Fibroblast of mammary gland (primary cell): ENCODE results near the gene ARHGEF10L.

ENCODE experiments used
- DNase-seq: peaks from one replicate; pipeline ENCODE4 v3.0.0-alpha.2; 2010; ENCODE audit warnings: low read depth
- H3K4me3 ChIP-seq: 2 replicates; pipeline ENCODE4 v1.5.1; 2011; ENCODE audit warnings: low read depth, mild to moderate bottlenecking, low read length, moderate library complexity; ENCODE audit not compliant: control insufficient read depth
- CTCF ChIP-seq: conservative IDR thresholded peaks from 2 replicates; pipeline ENCODE4 v1.5.1; 2011; ENCODE audit warnings: low read depth, low read length, inconsistent platforms; ENCODE audit not compliant: control insufficient read depth, insufficient read depth

ARHGEF10L gene

GRCh38 chr1:17594690-17595601 lies 55.4 kb downstream of the ARHGEF10L start:
- DNase-seq: peak; percentile 48
- no peak for TF ChIP-seq CTCF
- H3K4me3 ChIP-seq: no peak overlapping the region

GRCh38 chr1:17595602-17595925 lies 56.1 kb downstream of the ARHGEF10L start:
- TF ChIP-seq CTCF: no peak
- no peak for DNase-seq
- no peak overlapping the region for H3K4me3 ChIP-seq

- TF ChIP-seq CTCF: no peak
- H3K4me3 ChIP-seq: no peak overlapping the region
Observed at GRCh38 chr1:17596186-17596585, 56.7 kb downstream of the ARHGEF10L start.

DNA sequence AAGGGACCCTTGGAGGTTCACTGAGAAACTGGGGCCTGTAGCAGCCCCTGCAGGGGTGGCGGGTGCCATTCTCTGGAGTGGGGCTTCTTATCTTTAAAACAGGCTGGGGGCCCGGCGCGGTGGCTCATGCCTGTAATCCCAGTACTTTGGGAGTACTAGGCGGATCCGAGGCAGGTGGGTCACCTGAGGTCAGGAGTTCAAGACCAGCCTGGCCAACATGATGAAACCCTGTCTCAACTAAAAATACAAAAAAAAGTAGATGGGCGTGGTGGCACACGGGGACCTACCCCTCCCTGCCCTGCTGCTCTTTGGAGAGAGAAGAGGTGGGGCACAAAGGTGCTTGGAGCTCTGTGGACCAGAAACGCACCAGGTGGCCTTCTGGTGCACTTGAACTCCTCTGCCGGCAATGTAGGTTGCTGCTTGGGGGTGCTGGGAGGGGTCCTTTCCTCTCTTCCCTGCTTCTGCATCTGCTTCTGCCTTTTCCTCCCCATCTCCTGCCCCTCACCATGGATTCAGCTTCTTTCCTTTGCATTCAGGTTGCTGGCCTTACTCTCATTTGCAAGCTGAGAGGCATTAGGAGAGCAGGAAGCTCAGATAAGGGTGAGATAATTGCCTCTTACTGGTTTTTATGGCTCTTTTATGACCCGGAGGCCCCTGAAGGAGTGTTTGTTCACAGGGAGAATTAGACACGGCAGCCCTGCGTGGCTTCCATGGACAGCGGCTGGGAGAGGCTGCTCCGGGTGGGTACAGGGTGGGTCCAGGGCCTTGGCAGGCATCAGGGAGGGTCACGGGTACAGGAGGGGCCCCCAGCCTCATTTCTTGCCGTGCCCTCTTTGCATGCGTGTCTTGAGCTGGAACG lies 57.4 kb downstream of the ARHGEF10L start:
- no peak for TF ChIP-seq CTCF
- no peak for DNase-seq
- H3K4me3 ChIP-seq: no peak overlapping the region

More at GRCh38 chr1:17596186-17596585, 56.7 kb downstream of the ARHGEF10L start:
- DNase-seq: no peak

DNA sequence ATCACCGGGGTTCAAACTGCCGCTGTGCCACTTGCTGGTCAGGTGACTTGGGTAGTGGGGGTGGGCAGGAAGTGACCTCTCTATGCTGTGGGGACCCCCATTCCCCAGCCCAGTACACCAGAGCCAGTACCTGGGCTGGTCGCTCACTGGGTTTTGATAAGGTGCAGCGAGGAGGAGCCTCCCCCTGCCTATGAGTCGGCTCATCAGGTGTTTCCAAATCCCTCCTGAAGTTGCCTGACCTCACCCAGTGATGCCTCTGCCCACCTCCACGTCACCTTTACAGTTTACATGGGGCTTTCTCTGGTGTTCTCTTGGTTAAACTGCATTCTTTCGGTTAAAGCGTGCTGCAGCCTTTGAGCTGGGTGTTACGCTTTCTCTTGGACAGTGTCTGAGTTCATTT lies 58.2 kb downstream of the ARHGEF10L start:
- H3K4me3 ChIP-seq: no peak overlapping the region
- no peak for DNase-seq
- TF ChIP-seq CTCF: no peak

DNA sequence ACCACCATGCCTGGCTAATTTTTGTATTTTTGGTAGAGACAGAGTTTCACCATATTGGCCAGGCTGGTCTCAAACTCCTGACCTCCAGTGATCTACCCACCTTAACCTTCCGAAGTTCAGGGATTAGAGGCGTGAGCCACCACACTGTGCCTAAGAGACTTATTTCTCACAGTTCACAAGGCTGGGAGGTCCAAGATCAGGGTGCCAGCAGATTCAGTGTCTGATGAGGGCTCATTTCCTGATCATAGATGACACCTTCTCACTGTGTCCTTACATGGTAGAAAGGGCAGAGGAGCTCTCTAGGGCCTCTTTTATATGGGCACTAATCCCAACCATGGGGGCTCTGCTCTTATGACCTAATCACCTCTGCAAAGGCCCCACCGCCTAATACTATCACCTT lies 58.8 kb downstream of the ARHGEF10L start:
- DNase-seq: no peak
- no peak for TF ChIP-seq CTCF
- H3K4me3 ChIP-seq: no peak overlapping the region
